Ovary (tissue), 9 donors: ENCODE data around the gene PDXDC1. TPM values are rescaled to one million over a fixed set of nuclear protein-coding genes. Genes with fewer than 3 reads are reported as not detected.

Experiments
- DNase-seq, 5 donors: peaks; one replicate each; pipeline ENCODE4 v3.0.0-alpha.2; 2019 to 2020
- H3K27ac ChIP-seq, 2 donors: fragments of 200-600 bp; one replicate each; pipeline versions ENCODE4 v1.5.1 to v1.8.0; 2019 to 2022
- H3K27me3 ChIP-seq: fragments of 200-600 bp; one replicate; pipeline ENCODE4 v1.8.0; 2022
- H3K36me3 ChIP-seq: fragments of 200-600 bp; sonication (generic); one replicate; pipeline ENCODE4 v1.5.1; 2019
- H3K4me1 ChIP-seq: one replicate; pipeline ENCODE4 v1.8.1; 2013; ENCODE audit warnings: mild to moderate bottlenecking, moderate library complexity; ENCODE audit not compliant: insufficient read depth
- H3K4me3 ChIP-seq: fragments of 200-600 bp; sonication (generic); one replicate; pipeline ENCODE4 v1.5.1; 2017
- H3K9me3 ChIP-seq, 2 donors: fragments of 200-600 bp in 1 of 2; sonication (generic) in 1 of 2; one replicate each; pipeline versions ENCODE4 v1.5.1 to v1.8.1; 2013 to 2019; ENCODE audit warnings: mild to moderate bottlenecking in 1 of 2, moderate library complexity in 1 of 2
- CTCF ChIP-seq, 3 donors: fragments of 450-650 bp in 2 of 3; fragments of 200-600 bp in 1 of 3; IDR thresholded peaks; one replicate each; pipeline versions ENCODE4 v1.5.1 to v1.8.0; 2016 to 2022; ENCODE audit warnings: antibody characterized with exemption in 3 of 3, mild to moderate bottlenecking in 1 of 3
- EP300 ChIP-seq: sonication (generic); formaldehyde crosslinking; IDR thresholded peaks from one replicate; pipeline ENCODE4 v1.6.1; 2017; ENCODE audit warnings: antibody characterized with exemption
- POLR2A ChIP-seq: fragments of 450-650 bp; IDR thresholded peaks from one replicate; pipeline ENCODE4 v1.6.1; 2017; ENCODE audit warnings: antibody characterized with exemption, mild to moderate bottlenecking, moderate library complexity
- WGBS, 3 donors: extraction: QIAGEN DNeasy Blood & Tissue Kit in 1 of 3; methylation state at CpG; one replicate each; pipeline versions ENCODE4 v1.1.5 to v1.1.7; 2013 to 2017; 5-methylcytosine and 5-hydroxymethylcytosine counted together
- intact Hi-C, 4 donors: fragments of 100-400 bp; cut with DNase I; formaldehyde crosslinking; loops; one replicate each; pipeline versions ENCODE4 v1.11.0 to v1.15.1; 2022 to 2023
- polyA plus RNA-seq, 2 donors: library from polyadenylated mRNA; stranded (reverse); fragments of 200-250 nt in 1 of 2; fragments of 350-450 nt in 1 of 2; fragmentation: Illumina TruSeq in 1 of 2; extraction: RNeasy Lipid Tissue Mini Kit (QIAGEN cat#74804) in 1 of 2; gene quantifications; one replicate each; pipeline ENCODE4 v1.2.3, GENCODE V29; 2013 to 2014
- total RNA-seq, 7 donors: library from RNA; depleted of rRNA in 2 of 7; stranded (reverse); fragments of >200 nt in 2 of 7; fragmentation: NEBNext Ultra II Directional in 3 of 7; extraction: Animal tissue kit (Norgen Biotek cat#: 25700) in 3 of 7; gene quantifications; one replicate each; pipeline versions ENCODE4 v1.1.0 to v1.2.4, GENCODE V29; 2016 to 2023
- donor health status: DM: no; HTN: no; CAD: no; lungs with moderate emphysema.
- donor health status: DM: no; HTN: no; CAD: no.
- donor health status: Bipolar disorder and iron deficiency.
- donor health status: DM: yes; HTN: yes; CAD: no.
- donor health status: DM: no; HTN: no; CAD: no.
- donor health status: DM: yes; HTN: yes; CAD: no.

Gene PDXDC1
- total and polyA plus RNA-seq, 9 donors, result 36.9 to 69.3 (median 59.3) TPM

DNA sequence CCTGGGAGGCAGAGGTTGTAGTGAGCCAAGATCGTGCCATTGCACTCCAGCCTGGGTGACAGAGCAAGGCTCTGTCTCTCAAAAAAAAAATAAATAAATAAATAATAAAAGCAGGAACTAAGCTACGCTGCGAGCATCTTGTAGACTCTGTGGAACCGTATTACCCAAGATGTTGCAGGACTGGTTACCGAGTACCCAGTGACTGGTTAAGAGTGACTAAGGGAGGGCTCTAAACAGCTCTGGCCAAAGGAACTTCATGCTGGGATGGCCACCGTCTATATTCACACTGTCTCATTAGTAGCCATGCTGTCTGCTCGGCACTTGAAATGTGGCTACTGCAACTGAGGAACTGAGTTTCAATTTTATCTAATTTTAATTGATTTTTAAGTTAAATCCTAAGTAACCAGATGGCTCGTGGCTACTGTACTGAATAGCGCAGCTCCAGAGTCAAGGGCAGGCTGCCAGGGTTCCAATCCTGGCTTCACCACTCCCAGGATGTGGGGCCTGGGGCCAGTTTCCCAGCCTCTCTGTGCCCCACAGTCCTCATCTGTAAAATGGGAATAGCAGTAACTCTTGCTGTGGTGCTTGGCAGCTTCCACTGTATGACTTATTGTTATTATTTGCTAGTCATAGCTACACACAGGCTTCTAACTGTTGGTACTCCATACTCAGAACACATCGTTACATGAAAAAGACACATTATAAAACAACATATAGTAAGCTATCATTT, 78.1 kb downstream of the PDXDC1 start:
- H3K27ac ChIP-seq, result peak overlapping the region in 1 of 2 donors; percentile 0
- no peak for DNase-seq
- TF ChIP-seq CTCF (IDR thresholded peaks at IDR 0.05) (no peak), POLR2A (no peak), EP300 (no peak)
- WGBS, 3 donors, result 85 to 91% (median 86%) methylated on average over 10 of the region's 10 CpGs
- H3K4me3 ChIP-seq, result no peak overlapping the region
- H3K27me3 ChIP-seq, result no peaks in the 10 kb centered on the region
- intact Hi-C loops, result no loop called here
- no peaks in the 10 kb centered on the region for H3K9me3 ChIP-seq
- peaks cover 1% of the 10 kb centered on the region for H3K4me1 ChIP-seq
- no peaks in the 10 kb centered on the region for H3K36me3 ChIP-seq

GRCh38 chr16:15053904-15054303, 79.1 kb downstream of the PDXDC1 start:
- DNase-seq, result no peak
- Histone ChIP-seq H3K4me1 (peaks cover 1% of the 10 kb centered on the region), H3K27me3 (no peaks in the 10 kb centered on the region), H3K27ac (no peak overlapping the region), H3K36me3 (no peaks in the 10 kb centered on the region), H3K4me3 (no peak overlapping the region), H3K9me3 (no peaks in the 10 kb centered on the region)
- TF ChIP-seq EP300, result no peak
- TF ChIP-seq CTCF (IDR thresholded peaks at IDR 0.05), result no peak
- TF ChIP-seq POLR2A, result no peak
- WGBS, 3 donors, result 92 to 95% (median 95%) methylated on average over 10 of the region's 10 CpGs
- intact Hi-C loops, result no loop called here

DNA sequence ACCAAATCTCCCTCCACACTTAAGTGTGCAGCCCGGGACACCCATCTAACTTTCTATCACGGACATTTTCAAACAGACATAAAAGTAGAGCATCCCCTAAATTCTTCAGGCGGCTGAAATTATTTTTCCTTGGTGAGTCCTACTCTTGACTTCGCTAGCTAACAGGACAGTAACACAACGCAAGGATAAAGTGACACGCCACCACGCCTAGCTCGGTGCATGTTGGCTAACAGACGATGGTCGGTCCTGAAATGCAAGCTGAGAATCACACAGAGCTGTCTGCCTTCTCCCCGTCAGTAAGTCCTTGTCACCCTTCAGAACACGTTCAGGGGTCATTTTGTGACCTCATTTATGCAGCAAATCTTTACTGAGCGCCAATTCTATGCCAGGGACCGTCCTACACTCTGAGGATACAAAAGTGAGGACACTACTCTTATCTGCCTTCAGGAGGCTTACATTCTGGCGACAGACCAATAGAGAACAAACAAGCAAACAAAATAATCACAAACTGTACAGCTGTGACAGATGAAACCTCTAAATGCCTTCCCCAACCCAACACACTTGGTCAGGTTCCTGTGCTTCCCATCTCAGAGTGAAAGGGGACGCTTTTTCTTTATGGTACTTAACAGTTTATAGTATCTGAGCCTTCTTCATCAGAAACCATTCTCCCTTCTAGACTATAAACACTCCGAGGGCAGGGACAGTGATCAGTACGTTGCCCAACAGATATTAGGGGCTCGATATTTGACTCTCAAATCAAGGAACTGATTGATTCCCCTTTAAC, 79.7 kb downstream of the PDXDC1 start:
- intact Hi-C loops, result no loop called here
- WGBS, 3 donors, result 76 to 78% (median 77%) methylated on average over 19 of the region's 19 CpGs
- Histone ChIP-seq H3K27ac (peak overlapping the region; percentile 54 to 67), H3K36me3 (no peaks in the 10 kb centered on the region), H3K4me1 (peaks cover under 1% of the 10 kb centered on the region), H3K9me3 (no peaks in the 10 kb centered on the region), H3K4me3 (peak overlapping the region; percentile 78), H3K27me3 (no peaks in the 10 kb centered on the region)
- TF ChIP-seq EP300 (no peak), CTCF (IDR thresholded peaks at IDR 0.05) (no peak), POLR2A (no peak)
- DNase-seq, result no peak

DNA sequence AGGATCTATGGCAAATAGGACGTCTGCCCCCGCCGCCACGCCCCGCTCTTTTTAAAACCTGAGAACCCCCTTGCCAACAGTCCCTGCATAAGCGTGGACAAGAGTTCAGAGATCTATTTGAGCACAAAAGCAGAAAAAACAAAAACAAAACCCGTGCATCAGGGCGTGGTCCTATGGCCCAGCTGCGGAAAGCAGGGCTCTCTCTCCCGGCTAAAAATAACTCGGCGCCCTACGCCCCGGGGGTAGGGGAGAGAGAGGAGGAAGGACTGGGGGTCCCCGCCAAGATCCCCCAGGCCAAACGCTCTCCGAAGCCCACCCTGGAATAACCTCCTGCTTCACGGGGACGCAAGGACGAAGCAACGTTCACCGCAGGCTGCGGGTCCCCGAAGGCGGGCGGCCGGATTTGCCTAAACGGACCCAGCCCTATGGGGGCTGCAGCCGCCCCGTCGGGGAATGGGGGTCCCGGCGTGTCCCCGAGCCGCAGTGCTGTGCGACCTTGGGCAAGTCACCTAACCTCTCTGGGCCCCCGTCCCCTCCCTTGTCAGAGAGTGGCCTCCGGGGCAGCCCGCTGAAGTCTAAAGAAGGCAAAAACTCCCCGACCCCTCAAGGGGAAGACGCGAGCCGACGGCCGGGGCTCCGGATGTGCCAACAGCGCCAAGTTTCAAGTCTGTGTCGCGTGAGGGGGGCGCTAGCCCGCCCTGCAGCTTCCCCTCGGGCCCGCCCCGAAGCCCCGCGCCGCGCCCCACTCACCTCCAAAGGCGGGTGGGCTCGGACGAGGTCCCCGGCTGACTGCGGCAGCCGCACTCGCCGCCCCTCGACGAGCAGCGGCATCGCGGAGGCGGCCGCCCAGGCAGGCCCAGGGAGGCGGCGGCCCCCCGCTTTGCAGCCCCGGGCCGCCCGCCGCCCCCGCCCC, 80.6 kb downstream of the PDXDC1 start:
- peak in 2 of 5 donors; percentile 25 to 65 for DNase-seq
- TF ChIP-seq EP300 (no peak), CTCF (IDR thresholded peaks at IDR 0.05) (no peak)
- 1% methylated on average over 56 to 81 of the region's 81 CpGs for WGBS, 3 donors
- H3K36me3 ChIP-seq, result no peaks in the 10 kb centered on the region
- H3K27me3 ChIP-seq, result no peaks in the 10 kb centered on the region
- no peaks in the 10 kb centered on the region for H3K9me3 ChIP-seq
- peak overlapping the region; percentile 78 for H3K4me3 ChIP-seq
- no peaks in the 10 kb centered on the region for H3K4me1 ChIP-seq
- peak overlapping the region; percentile 54 to 67 for H3K27ac ChIP-seq
- intact Hi-C loops, result no loop called here
